Measurements from ENCODE around the gene PRCD. TPM values are rescaled to one million over a fixed set of nuclear protein-coding genes. Genes with fewer than 3 reads are reported as not detected.

Gene PRCD
- total and polyA plus RNA-seq, 2 donors (not counting 1 experiment from before 2014, with no cell fraction given) = 18.0 to 30.6 TPM

GRCh38 chr17:76534831-76535732, 4.8 kb upstream of the PRCD start:
- Histone ChIP-seq H3K36me3 (replicated peaks in 1 of 2; ENCODE audit: control extremely low read depth in 1 of 2, control insufficient read depth in 1 of 2, extremely low read depth in 1 of 2, insufficient read depth in 2 of 2, low read length in 1 of 2) (no peaks in the 10 kb centered on the region), H3K9ac (ENCODE audit: low read length) (no peak overlapping the region), H3K4me2 (replicated peaks; ENCODE audit: low read depth, low read length, poor library complexity, severe bottlenecking) (no peak overlapping the region), H3K27me3 (replicated peaks in 1 of 4; ENCODE audit: control extremely low read depth in 1 of 4, control insufficient read depth in 3 of 4, insufficient read depth in 4 of 4, low read length in 3 of 4) (peaks cover 0 to 31% (median 13%) of the 10 kb centered on the region in 4 experiments), H3K9me3 (ENCODE audit: control extremely low read depth in 1 of 3, control insufficient read depth in 2 of 3, insufficient read depth in 1 of 3, low read length in 2 of 3) (no peaks in the 10 kb centered on the region), H3K79me2 (ENCODE audit: control insufficient read depth, insufficient read depth, low read length) (peaks cover 57% of the 10 kb centered on the region), H3K4me3 (ENCODE audit: control extremely low read depth in 1 of 5, extremely low read depth in 1 of 5, insufficient read depth in 1 of 5, low read depth in 2 of 5, low read length in 4 of 5) (no peak overlapping the region), H4K20me1 (ENCODE audit: control insufficient read depth, insufficient read depth, low read length, poor library complexity, severe bottlenecking) (peaks cover 10% of the 10 kb centered on the region), H3K27ac (ENCODE audit: low read length in 2 of 2) (no peak overlapping the region), H2AFZ (ENCODE audit: insufficient read depth, low read depth, low read length, poor library complexity, severe bottlenecking) (no peak overlapping the region), H3K4me1 (ENCODE audit: control insufficient read depth in 2 of 2, insufficient read depth in 2 of 2, low read length in 2 of 2) (peaks cover 25 to 32% of the 10 kb centered on the region in 2 donors)
- Mint-ChIP-seq H3K4me1 (peaks cover 39% of the 10 kb centered on the region), H3K27ac (peak overlapping the region; percentile 15), H3K9me3 (ENCODE audit: insufficient read depth) (no peaks in the 10 kb centered on the region), H3K27me3 (peaks cover 15% of the 10 kb centered on the region), H3K4me3 (no peak overlapping the region)
- ATAC-seq (ENCODE audit: low read depth) (no peak), DNase-seq (no peak)
- 57% methylated on average over 5 of the region's 7 CpGs for WGBS (ENCODE audit: insufficient coverage)
- intact Hi-C loops (cut with micrococcal nuclease) = no loop called here
- CTCF ChIA-PET = interaction anchor here (0.9 to 2.5 kb wide), 3 partner anchors 9 to 12 kb away, joined by 3 to 22 read pairs (median 4); no protein-coding TSS in a partner anchor
- POLR2A ChIA-PET = no interaction called here
- TF ChIP-seq CTCF (IDR thresholded peaks at IDR 0.05) (no peak), EZH2 (IDR thresholded peaks at IDR 0.05; ENCODE audit: borderline replicate concordance, insufficient read depth, low read depth, low read length, poor library complexity, severe bottlenecking) (no peak)
